ENCODE data around the gene EEIG1. TPM values are rescaled to one million over a fixed set of nuclear protein-coding genes. Genes with fewer than 3 reads are reported as not detected.

Gene EEIG1
- total and polyA plus RNA-seq, 2 of the 4 experiments (the other 2 are of a cell fraction): 1.1 to 23.2 TPM

DNA sequence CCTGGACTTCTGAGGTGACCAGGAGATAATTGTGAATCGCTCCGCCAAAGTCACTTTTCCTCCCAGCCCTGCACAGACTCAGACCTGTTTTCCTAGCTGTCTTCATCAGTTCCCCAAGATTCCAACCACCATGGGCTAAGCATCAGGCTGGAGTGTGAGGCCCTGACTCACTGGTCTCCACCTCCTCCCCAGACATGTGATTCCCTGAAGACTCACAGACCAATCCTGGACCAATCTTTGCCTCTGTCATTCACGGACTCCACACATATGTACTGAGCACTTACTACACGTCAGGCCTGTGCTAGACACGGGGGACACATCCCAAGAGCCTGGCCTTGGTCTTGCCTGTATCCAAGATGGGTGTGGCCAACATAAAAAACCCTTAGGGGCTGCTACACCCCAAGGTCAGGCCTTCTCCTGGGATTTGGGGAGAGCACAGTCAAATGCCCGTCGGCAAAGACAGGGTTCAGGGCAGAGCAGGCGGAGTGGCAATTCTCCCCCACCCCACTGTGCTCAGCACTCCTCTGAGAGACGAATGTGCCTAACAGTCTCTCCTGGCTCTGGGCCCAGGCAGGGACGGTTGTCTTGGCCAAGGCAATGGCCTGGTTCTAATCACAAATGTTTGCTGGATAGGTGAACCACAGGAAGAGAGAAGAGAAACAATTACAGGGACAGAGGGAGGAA lies 11.9 kb downstream of the EEIG1 start:
- WGBS, 2 experiments (ENCODE audit: extremely low coverage in 2 of 2, insufficient read length in 1 of 2): 100% methylated on average over 1 of the region's 10 CpGs; no CpG with 5 or more reads in 1 of the 2 experiments
- in situ Hi-C loops (cut with MboI; ENCODE audit: low sequenced_read_pairs): no loop called here
- peak; percentile 75 for ATAC-seq (ENCODE audit: low read depth)
- TF ChIP-seq RAD21 (IDR thresholded peaks at IDR 0.05; ENCODE audit: low read length) (no peak), CEBPB (IDR thresholded peaks at IDR 0.05; ENCODE audit: low read depth, low read length) (no peak), RFX5 (IDR thresholded peaks at IDR 0.05; ENCODE audit: low read depth, low read length) (no peak), BHLHE40 (IDR thresholded peaks at IDR 0.05; ENCODE audit: low read depth, low read length) (0 out of 2 replicates have a peak, but pooled peaks have one; percentile 25), FOS (IDR thresholded peaks at IDR 0.05; ENCODE audit: low read depth, low read length) (peak; percentile 46; the same call in 1 of the 2 replicates), POLR2A (IDR thresholded peaks at IDR 0.05; ENCODE audit: low read depth, low read length) (peak; percentile 41; the same call in 1 of the 2 replicates), MXI1 (IDR thresholded peaks at IDR 0.05; ENCODE audit: borderline replicate concordance, low read depth, low read length) (0 out of 2 replicates have a peak, but pooled peaks have one; percentile 15)
- TF ChIP-seq, protein P1, sequence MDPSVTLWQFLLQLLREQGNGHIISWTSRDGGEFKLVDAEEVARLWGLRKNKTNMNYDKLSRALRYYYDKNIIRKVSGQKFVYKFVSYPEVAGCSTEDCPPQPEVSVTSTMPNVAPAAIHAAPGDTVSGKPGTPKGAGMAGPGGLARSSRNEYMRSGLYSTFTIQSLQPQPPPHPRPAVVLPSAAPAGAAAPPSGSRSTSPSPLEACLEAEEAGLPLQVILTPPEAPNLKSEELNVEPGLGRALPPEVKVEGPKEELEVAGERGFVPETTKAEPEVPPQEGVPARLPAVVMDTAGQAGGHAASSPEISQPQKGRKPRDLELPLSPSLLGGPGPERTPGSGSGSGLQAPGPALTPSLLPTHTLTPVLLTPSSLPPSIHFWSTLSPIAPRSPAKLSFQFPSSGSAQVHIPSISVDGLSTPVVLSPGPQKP (IDR thresholded peaks at IDR 0.05; ENCODE audit: borderline replicate concordance, low read depth, low read length): no peak
- TF ChIP-seq, protein P2, sequence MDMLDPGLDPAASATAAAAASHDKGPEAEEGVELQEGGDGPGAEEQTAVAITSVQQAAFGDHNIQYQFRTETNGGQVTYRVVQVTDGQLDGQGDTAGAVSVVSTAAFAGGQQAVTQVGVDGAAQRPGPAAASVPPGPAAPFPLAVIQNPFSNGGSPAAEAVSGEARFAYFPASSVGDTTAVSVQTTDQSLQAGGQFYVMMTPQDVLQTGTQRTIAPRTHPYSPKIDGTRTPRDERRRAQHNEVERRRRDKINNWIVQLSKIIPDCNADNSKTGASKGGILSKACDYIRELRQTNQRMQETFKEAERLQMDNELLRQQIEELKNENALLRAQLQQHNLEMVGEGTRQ (IDR thresholded peaks at IDR 0.05; ENCODE audit: low read depth, low read length): peak; percentile 81
- TF ChIP-seq, protein P3, sequence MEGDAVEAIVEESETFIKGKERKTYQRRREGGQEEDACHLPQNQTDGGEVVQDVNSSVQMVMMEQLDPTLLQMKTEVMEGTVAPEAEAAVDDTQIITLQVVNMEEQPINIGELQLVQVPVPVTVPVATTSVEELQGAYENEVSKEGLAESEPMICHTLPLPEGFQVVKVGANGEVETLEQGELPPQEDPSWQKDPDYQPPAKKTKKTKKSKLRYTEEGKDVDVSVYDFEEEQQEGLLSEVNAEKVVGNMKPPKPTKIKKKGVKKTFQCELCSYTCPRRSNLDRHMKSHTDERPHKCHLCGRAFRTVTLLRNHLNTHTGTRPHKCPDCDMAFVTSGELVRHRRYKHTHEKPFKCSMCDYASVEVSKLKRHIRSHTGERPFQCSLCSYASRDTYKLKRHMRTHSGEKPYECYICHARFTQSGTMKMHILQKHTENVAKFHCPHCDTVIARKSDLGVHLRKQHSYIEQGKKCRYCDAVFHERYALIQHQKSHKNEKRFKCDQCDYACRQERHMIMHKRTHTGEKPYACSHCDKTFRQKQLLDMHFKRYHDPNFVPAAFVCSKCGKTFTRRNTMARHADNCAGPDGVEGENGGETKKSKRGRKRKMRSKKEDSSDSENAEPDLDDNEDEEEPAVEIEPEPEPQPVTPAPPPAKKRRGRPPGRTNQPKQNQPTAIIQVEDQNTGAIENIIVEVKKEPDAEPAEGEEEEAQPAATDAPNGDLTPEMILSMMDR (conservative IDR thresholded peaks at IDR 0.05; ENCODE audit: low read depth, low read length): no peak
- Histone ChIP-seq H3K9me3 (ENCODE audit: control insufficient read depth, insufficient read depth, low read length) (no peaks in the 10 kb centered on the region), H3K9ac (ENCODE audit: low read depth, low read length) (no peak overlapping the region), H4K8ac (ENCODE audit: low read depth in 2 of 2, low read length in 2 of 2) (peak overlapping the region; percentile 27 to 95), H3K27me3 (ENCODE audit: control insufficient read depth, insufficient read depth, low read length) (no peaks in the 10 kb centered on the region), H3K4me2 (ENCODE audit: low read depth, low read length) (0 out of 2 replicates have a peak overlapping the region, but pooled peaks have one; percentile 11), H2BK20ac (ENCODE audit: low read depth, low read length) (peak overlapping the region; percentile 82), H2BK15ac (ENCODE audit: low read depth, low read length) (peak overlapping the region; percentile 94; the same call in 2 of the 3 replicates), H3K18ac (ENCODE audit: low read depth, low read length) (peak overlapping the region; percentile 70), H3K4me3 (ENCODE audit: insufficient read depth, low read depth, low read length) (no peak overlapping the region), H3K27ac (ENCODE audit: insufficient read depth, low read length) (peak overlapping the region; percentile 68), H4K20me1 (ENCODE audit: insufficient read depth, low read length) (peaks cover 33% of the 10 kb centered on the region), H3K36me3 (ENCODE audit: control insufficient read depth, insufficient read depth, low read length) (no peaks in the 10 kb centered on the region), H4K91ac (ENCODE audit: insufficient read depth, low read depth, low read length) (peak overlapping the region; percentile 75), H4K5ac (ENCODE audit: low read depth, low read length) (peak overlapping the region; percentile 44), H3K9me1 (ENCODE audit: insufficient read depth, low read length) (peaks cover 37% of the 10 kb centered on the region), H3K4ac (ENCODE audit: low read depth, low read length) (peak overlapping the region; percentile 99), H3K4me1 (ENCODE audit: control insufficient read depth, insufficient read depth, low read length) (peaks cover 59% of the 10 kb centered on the region), H2AFZ (replicated peaks; ENCODE audit: low read length, poor library complexity) (peak overlapping the region; percentile 87), H3K79me1 (ENCODE audit: low read depth in 1 of 2, low read length in 2 of 2) (peaks cover 41 to 85% of the 10 kb centered on the region in 2 experiments), H3K56ac (ENCODE audit: extremely low read depth, insufficient read depth, low read length) (no peak overlapping the region), H3K23ac (ENCODE audit: low read depth, low read length) (peak overlapping the region; percentile 84; the same call in 1 of the 2 replicates), H2AK5ac (ENCODE audit: low read depth, low read length) (peak overlapping the region; percentile 90), H2BK120ac (ENCODE audit: low read depth, low read length) (peak overlapping the region; percentile 90), H2BK5ac (ENCODE audit: low read depth, low read length, poor library complexity, severe bottlenecking) (peak overlapping the region; percentile 86), H3K14ac (replicated peaks; ENCODE audit: low read depth, low read length) (peak overlapping the region; percentile 88), H2AK9ac (replicated peaks; ENCODE audit: low read depth, low read length, poor library complexity) (peak overlapping the region; percentile 90)
- POLR2A ChIA-PET (ENCODE audit: unreplicated experiment): no interaction called here
- intact Hi-C loops (cut with micrococcal nuclease): loop anchor here (5.0 kb wide), 1 partner anchor 113 kb away; no protein-coding TSS in a partner anchor
- CTCF ChIA-PET: interaction anchor here (0.9 kb wide), 1 partner anchor 25 kb away, joined by 3 read pairs; no protein-coding TSS in a partner anchor
- dilution Hi-C loops (cut with HindIII; ENCODE audit: low sequenced_read_pairs, unreplicated experiment): no loop called here
- DNase-seq: peak; percentile 94
- no TSS peak for BruUV-seq (replicated peaks)
